ENCODE measurements around the gene USP10.
A peak's percentile ranks its signal among the peaks of the same experiment; 100 is the strongest.

The USP10 gene

GRCh38 chr16:84815462-84815861 lies 115.7 kb downstream of the USP10 start:
- H3K4me3 ChIP-seq (ENCODE audit: low read depth, low read length): no peak overlapping the region
- DNase-seq (ENCODE audit: low read depth): no peak

- no peak overlapping the region for H3K4me3 ChIP-seq (ENCODE audit: low read depth, low read length)
- no peak for DNase-seq (ENCODE audit: low read depth)
Observed at GRCh38 chr16:84816023-84816422, 116.2 kb downstream of the USP10 start.

- DNase-seq (ENCODE audit: low read depth): no peak
- H3K4me3 ChIP-seq (ENCODE audit: low read depth, low read length): no peak overlapping the region
Observed at GRCh38 chr16:84816485-84816884, 116.7 kb downstream of the USP10 start.

GRCh38 chr16:84817206-84817605 lies 117.4 kb downstream of the USP10 start:
- DNase-seq (ENCODE audit: low read depth): no peak

GRCh38 chr16:84817613-84818012 lies 117.8 kb downstream of the USP10 start:
- no peak overlapping the region for H3K4me3 ChIP-seq (ENCODE audit: low read depth, low read length)
- no peak for DNase-seq (ENCODE audit: low read depth)

More at GRCh38 chr16:84817206-84817605, 117.4 kb downstream of the USP10 start:
- H3K4me3 ChIP-seq (ENCODE audit: low read depth, low read length): no peak overlapping the region

- no peak for DNase-seq (ENCODE audit: low read depth)
- no peak overlapping the region for H3K4me3 ChIP-seq (ENCODE audit: low read depth, low read length)
Observed at GRCh38 chr16:84818133-84818532, 118.3 kb downstream of the USP10 start.

GRCh38 chr16:84818989-84819643 lies 119.3 kb downstream of the USP10 start:
- DNase-seq (ENCODE audit: low read depth): no peak
- H3K4me3 ChIP-seq (ENCODE audit: low read depth, low read length): peak overlapping the region; percentile 63

- H3K4me3 ChIP-seq (ENCODE audit: low read depth, low read length): peak within 1 kb of the TSS; percentile 63
- DNase-seq (ENCODE audit: low read depth): no peak
Observed at GRCh38 chr16:84819644-84820304, 120.0 kb downstream of the USP10 start, which contains the start of gene CRISPLD2. CRISPLD2 (plus strand) TSS chr16:84819985; CDS start chr16:84838496, 18,511 bp downstream.

- peak overlapping the region; percentile 63 for H3K4me3 ChIP-seq (ENCODE audit: low read depth, low read length)
- no peak for DNase-seq (ENCODE audit: low read depth)
Observed at GRCh38 chr16:84820305-84820684, 120.5 kb downstream of the USP10 start.

GRCh38 chr16:84820771-84821170 lies 121.0 kb downstream of the USP10 start:
- peak overlapping the region; percentile 63 for H3K4me3 ChIP-seq (ENCODE audit: low read depth, low read length)
- no peak for DNase-seq (ENCODE audit: low read depth)

- no peak for DNase-seq (ENCODE audit: low read depth)
- peak overlapping the region; percentile 63 for H3K4me3 ChIP-seq (ENCODE audit: low read depth, low read length)
Observed at GRCh38 chr16:84821179-84821578, 121.4 kb downstream of the USP10 start.

GRCh38 chr16:84821728-84822689 lies 122.2 kb downstream of the USP10 start:
- H3K4me3 ChIP-seq (ENCODE audit: low read depth, low read length): peak overlapping the region; percentile 63
- no peak for DNase-seq (ENCODE audit: low read depth)

- no peak for DNase-seq (ENCODE audit: low read depth)
- no peak overlapping the region for H3K4me3 ChIP-seq (ENCODE audit: low read depth, low read length)
Observed at GRCh38 chr16:84822990-84823389, 123.2 kb downstream of the USP10 start.

GRCh38 chr16:84823484-84823883 lies 123.7 kb downstream of the USP10 start:
- H3K4me3 ChIP-seq (ENCODE audit: low read depth, low read length): no peak overlapping the region
- no peak for DNase-seq (ENCODE audit: low read depth)

GRCh38 chr16:84823926-84824325 lies 124.1 kb downstream of the USP10 start:
- DNase-seq (ENCODE audit: low read depth): no peak
- no peak overlapping the region for H3K4me3 ChIP-seq (ENCODE audit: low read depth, low read length)

- DNase-seq (ENCODE audit: low read depth): no peak
- no peak overlapping the region for H3K4me3 ChIP-seq (ENCODE audit: low read depth, low read length)
Observed at GRCh38 chr16:84825896-84826557, 126.2 kb downstream of the USP10 start.

GRCh38 chr16:84826558-84826941 lies 126.8 kb downstream of the USP10 start:
- no peak overlapping the region for H3K4me3 ChIP-seq (ENCODE audit: low read depth, low read length)
- no peak for DNase-seq (ENCODE audit: low read depth)

GRCh38 chr16:84827131-84827574 lies 127.4 kb downstream of the USP10 start:
- no peak for DNase-seq (ENCODE audit: low read depth)
- no peak overlapping the region for H3K4me3 ChIP-seq (ENCODE audit: low read depth, low read length)

GRCh38 chr16:84827897-84828296 lies 128.1 kb downstream of the USP10 start:
- no peak for DNase-seq (ENCODE audit: low read depth)

More at GRCh38 chr16:84827897-84828296, 128.1 kb downstream of the USP10 start:
- no peak overlapping the region for H3K4me3 ChIP-seq (ENCODE audit: low read depth, low read length)

Measured in skeletal muscle cell (primary cell).